LoVo (cell line): Measurements from ENCODE around the gene RNF144A.

Experiments
- DNase-seq: peaks from one replicate; pipeline ENCODE4 v3.0.0-alpha.2; 2016; ENCODE audit warnings: low spot score

Gene RNF144A

GRCh38 chr2:7089284-7089683, 172.1 kb downstream of the RNF144A start:
- DNase-seq: no peak

GRCh38 chr2:7089898-7090510, 172.8 kb downstream of the RNF144A start:
- DNase-seq: no peak

DNA sequence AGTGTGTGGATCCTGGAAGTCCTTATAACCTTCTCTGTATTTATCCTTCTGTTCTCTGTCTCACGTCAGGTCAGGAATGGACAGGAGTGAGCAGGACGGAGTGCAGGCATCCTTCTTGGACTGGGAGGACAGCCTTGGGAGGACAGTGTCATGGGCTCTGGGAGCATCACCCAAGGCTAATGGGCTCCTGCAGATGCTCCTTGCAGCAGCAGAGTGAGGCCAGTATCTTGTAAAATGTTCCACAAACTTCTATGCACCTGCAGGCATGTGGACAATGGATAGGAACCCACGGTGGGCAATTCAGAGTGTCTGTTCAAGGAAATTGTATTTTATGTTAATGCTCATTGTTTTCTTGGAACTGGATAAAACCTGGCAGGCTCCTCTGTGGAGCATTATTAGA, 176.2 kb downstream of the RNF144A start:
- DNase-seq: no peak
